NT2/D1 (cell line): ENCODE results near the gene NYNRIN.

Experiments used
- DNase-seq: peaks from one replicate; pipeline ENCODE4 v3.0.0-alpha.2; 2011; ENCODE audit warnings: low read depth, low spot score
- H3K27me3 ChIP-seq: 2 replicates; pipeline ENCODE4 v1.6.0; 2011; ENCODE audit warnings: mild to moderate bottlenecking; ENCODE audit not compliant: insufficient read length, insufficient read depth
- H3K36me3 ChIP-seq: 2 replicates; pipeline ENCODE4 v1.6.1; 2011; ENCODE audit warnings: mild to moderate bottlenecking, low read length, mixed read lengths; ENCODE audit not compliant: insufficient read depth, insufficient read length
- H3K4me1 ChIP-seq: 2 replicates; pipeline ENCODE4 v1.5.1; 2011; ENCODE audit not compliant: insufficient read depth, insufficient read length
- H3K4me3 ChIP-seq: 2 replicates; pipeline ENCODE4 v1.5.1; 2011; ENCODE audit warnings: low read depth; ENCODE audit not compliant: insufficient read length
- H3K9ac ChIP-seq: 2 replicates; pipeline ENCODE4 v1.6.0; 2011; ENCODE audit warnings: low read depth; ENCODE audit not compliant: insufficient read length
- H3K9me3 ChIP-seq: 2 replicates; pipeline ENCODE4 v1.5.1; 2011; ENCODE audit warnings: mild to moderate bottlenecking, low read length; ENCODE audit not compliant: insufficient read depth
- SUZ12 ChIP-seq: IDR thresholded peaks from 2 replicates; pipeline ENCODE4 v1.6.1; 2011; ENCODE audit not compliant: insufficient read length, insufficient read depth; ENCODE audit errors: extremely low read depth
- YY1 ChIP-seq: IDR thresholded peaks from 2 replicates; pipeline ENCODE4 v1.6.1; 2011; ENCODE audit not compliant: insufficient read length, insufficient read depth
- ZNF274 ChIP-seq: IDR thresholded peaks from 2 replicates; pipeline ENCODE4 v1.6.1; 2011; ENCODE audit warnings: mild to moderate bottlenecking, low read depth, low read length

Gene NYNRIN

GRCh38 chr14:24403294-24403998 is 4.6 kb downstream of the NYNRIN start:
- H3K27me3 ChIP-seq, result no peaks in the 10 kb centered on the region
- no peak overlapping the region for H3K9ac ChIP-seq
- DNase-seq, result no peak
- H3K36me3 ChIP-seq, result peaks cover 6% of the 10 kb centered on the region
- H3K9me3 ChIP-seq, result no peaks in the 10 kb centered on the region
- H3K4me3 ChIP-seq, result no peak overlapping the region
- TF ChIP-seq ZNF274 (no peak), YY1 (no peak), SUZ12 (no peak)
- peaks cover 12% of the 10 kb centered on the region for H3K4me1 ChIP-seq

DNA sequence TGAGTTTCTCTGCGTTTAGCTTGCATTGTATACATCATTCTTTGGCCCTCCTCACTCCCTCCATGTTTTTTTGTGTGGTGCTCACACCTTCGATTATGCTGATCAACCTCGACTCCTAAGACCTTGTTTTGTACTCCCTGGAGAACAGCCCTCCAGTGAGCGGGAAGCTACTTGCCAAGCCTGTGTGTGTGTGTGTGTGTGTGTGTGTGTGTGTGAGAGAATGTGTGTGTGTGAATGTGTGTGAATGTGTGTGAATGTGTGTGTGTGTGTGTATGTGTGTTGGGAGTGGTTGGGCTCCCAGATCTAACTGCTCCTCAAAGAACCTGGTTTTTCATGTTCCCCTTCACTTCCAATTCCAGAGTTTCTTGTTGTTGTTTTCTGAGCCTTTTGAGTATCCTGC is 6.0 kb downstream of the NYNRIN start:
- TF ChIP-seq SUZ12 (no peak), ZNF274 (no peak), YY1 (no peak)

GRCh38 chr14:24406416-24406815 is 7.6 kb downstream of the NYNRIN start:
- H3K27me3 ChIP-seq, result no peaks in the 10 kb centered on the region
- DNase-seq, result no peak
- TF ChIP-seq SUZ12 (no peak), ZNF274 (no peak), YY1 (no peak)
- H3K36me3 ChIP-seq, result peaks cover 19% of the 10 kb centered on the region
- H3K9ac ChIP-seq, result no peak overlapping the region
- H3K9me3 ChIP-seq, result no peaks in the 10 kb centered on the region
- peaks cover 7% of the 10 kb centered on the region for H3K4me1 ChIP-seq
- H3K4me3 ChIP-seq, result no peak overlapping the region

More for the DNA sequence above, 6.0 kb downstream of the NYNRIN start:
- H3K9ac ChIP-seq, result no peak overlapping the region
- DNase-seq, result no peak
- no peaks in the 10 kb centered on the region for H3K27me3 ChIP-seq
- H3K36me3 ChIP-seq, result peaks cover 16% of the 10 kb centered on the region
- no peak overlapping the region for H3K4me3 ChIP-seq
- H3K9me3 ChIP-seq, result no peaks in the 10 kb centered on the region
- H3K4me1 ChIP-seq, result peaks cover 9% of the 10 kb centered on the region

GRCh38 chr14:24407608-24408325 is 9.0 kb downstream of the NYNRIN start:
- no peak overlapping the region for H3K4me3 ChIP-seq
- TF ChIP-seq ZNF274 (no peak), YY1 (no peak), SUZ12 (no peak)
- H3K36me3 ChIP-seq, result peaks cover 20% of the 10 kb centered on the region
- H3K9me3 ChIP-seq, result no peaks in the 10 kb centered on the region
- no peak overlapping the region for H3K9ac ChIP-seq
- no peaks in the 10 kb centered on the region for H3K27me3 ChIP-seq
- DNase-seq, result no peak
- H3K4me1 ChIP-seq, result peaks cover 4% of the 10 kb centered on the region

DNA sequence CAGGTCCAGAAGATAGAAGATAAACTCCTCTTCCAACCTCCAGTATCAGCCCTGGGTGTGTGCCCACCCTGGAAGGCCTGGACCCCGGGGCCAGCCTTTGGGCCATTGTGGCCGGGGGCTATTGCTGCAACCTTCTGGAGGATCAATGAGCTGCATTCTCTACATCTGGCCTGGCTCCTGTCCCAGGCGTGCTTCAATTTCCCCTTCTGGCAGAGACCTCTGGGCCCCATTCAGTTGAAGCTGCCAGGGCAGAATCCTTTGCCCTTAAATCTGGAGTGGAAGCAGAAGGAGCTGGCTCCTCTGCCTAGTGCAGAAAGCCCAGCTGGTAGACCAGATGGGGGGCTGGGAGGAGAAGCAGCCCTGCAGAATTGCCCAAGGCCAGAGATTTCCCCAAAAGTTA is 10.0 kb downstream of the NYNRIN start:
- no peak overlapping the region for H3K9ac ChIP-seq
- H3K36me3 ChIP-seq, result peaks cover 25% of the 10 kb centered on the region
- no peaks in the 10 kb centered on the region for H3K27me3 ChIP-seq
- peaks cover 4% of the 10 kb centered on the region for H3K4me1 ChIP-seq
- no peaks in the 10 kb centered on the region for H3K9me3 ChIP-seq
- no peak for TF ChIP-seq SUZ12
- TF ChIP-seq ZNF274, result no peak
- no peak for TF ChIP-seq YY1
- no peak for DNase-seq
- no peak overlapping the region for H3K4me3 ChIP-seq

GRCh38 chr14:24409192-24409591 is 10.4 kb downstream of the NYNRIN start:
- DNase-seq, result no peak
- Histone ChIP-seq H3K27me3 (no peaks in the 10 kb centered on the region), H3K4me3 (no peak overlapping the region), H3K9ac (no peak overlapping the region), H3K9me3 (no peaks in the 10 kb centered on the region), H3K4me1 (peaks cover 4% of the 10 kb centered on the region), H3K36me3 (peaks cover 25% of the 10 kb centered on the region)
- no peak for TF ChIP-seq ZNF274
- TF ChIP-seq SUZ12, result no peak
- no peak for TF ChIP-seq YY1

- H3K4me3 ChIP-seq, result no peak overlapping the region
- H3K9ac ChIP-seq, result no peak overlapping the region
- no peak for TF ChIP-seq YY1
- TF ChIP-seq SUZ12, result no peak
- TF ChIP-seq ZNF274, result no peak
- DNase-seq, result no peak
- H3K27me3 ChIP-seq, result no peaks in the 10 kb centered on the region
- no peaks in the 10 kb centered on the region for H3K4me1 ChIP-seq
- no peaks in the 10 kb centered on the region for H3K9me3 ChIP-seq
- H3K36me3 ChIP-seq, result peaks cover 30% of the 10 kb centered on the region
These were observed 11.2 kb downstream of the NYNRIN start for GRCh38 chr14:24409956-24410355.
